Measurements from ENCODE around the gene FBXL12. TPM values are rescaled to one million over a fixed set of nuclear protein-coding genes. Genes with fewer than 3 reads are reported as not detected.

FBXL12 gene
- total RNA-seq, 2 experiments from 2014 or later = 38.7 to 44.4 TPM

- H3K27ac ChIP-seq (ENCODE audit: low read depth, low read length, poor library complexity, severe bottlenecking) = no peak overlapping the region
- H4K20me1 ChIP-seq (ENCODE audit: insufficient read depth, low read length) = no peaks in the 10 kb centered on the region
- POLR2A ChIA-PET = no interaction called here
- no peaks in the 10 kb centered on the region for H3K9me2 ChIP-seq (ENCODE audit: insufficient read depth, low read length)
- no peak overlapping the region for H3K4me3 ChIP-seq (ENCODE audit: low read depth, low read length, poor library complexity, severe bottlenecking)
- no peak overlapping the region for H2AFZ ChIP-seq (ENCODE audit: low read length)
- intact Hi-C loops (cut with micrococcal nuclease; ENCODE audit: unreplicated experiment) = no loop called here
- H3K79me2 ChIP-seq (ENCODE audit: insufficient read depth, low read depth, low read length) = no peaks in the 10 kb centered on the region
- CTCF ChIA-PET (ENCODE audit: unreplicated experiment) = no interaction called here
- peaks cover 86% of the 10 kb centered on the region for H3K36me3 ChIP-seq (ENCODE audit: insufficient read depth, low read length)
- TF ChIP-seq CTCF (conservative IDR thresholded peaks at IDR 0.05; ENCODE audit: low read length) (no peak), EZH2phosphoT487 (IDR thresholded peaks at IDR 0.05; ENCODE audit: borderline replicate concordance, low read depth, low read length) (no peak)
- H3K9me3 ChIP-seq (ENCODE audit: low read length) = no peaks in the 10 kb centered on the region
- BruUV-seq (replicated peaks) = no TSS peak
- no peaks in the 10 kb centered on the region for H3K4me1 ChIP-seq (ENCODE audit: insufficient read depth, low read length, poor library complexity, severe bottlenecking)
- no peak for DNase-seq (ENCODE audit: low spot score)
- no peak overlapping the region for H3K4me2 ChIP-seq (ENCODE audit: low read length)
Measured at GRCh38 chr19:9842834-9843625, 24.2 kb upstream of the FBXL12 start.

GRCh38 chr19:9839415-9839814 lies 20.5 kb upstream of the FBXL12 start:
- Histone ChIP-seq H3K4me1 (ENCODE audit: insufficient read depth, low read length, poor library complexity, severe bottlenecking) (peaks cover 11% of the 10 kb centered on the region), H2AFZ (ENCODE audit: low read length) (no peak overlapping the region), H3K27ac (ENCODE audit: low read depth, low read length, poor library complexity, severe bottlenecking) (no peak overlapping the region), H4K20me1 (ENCODE audit: insufficient read depth, low read length) (no peaks in the 10 kb centered on the region), H3K9me3 (ENCODE audit: low read length) (no peaks in the 10 kb centered on the region), H3K4me3 (ENCODE audit: low read depth, low read length, poor library complexity, severe bottlenecking) (no peak overlapping the region), H3K9me2 (ENCODE audit: insufficient read depth, low read length) (no peaks in the 10 kb centered on the region), H3K4me2 (ENCODE audit: low read length) (no peak overlapping the region), H3K79me2 (ENCODE audit: insufficient read depth, low read depth, low read length) (peaks cover 15% of the 10 kb centered on the region), H3K36me3 (ENCODE audit: insufficient read depth, low read length) (peaks cover 69% of the 10 kb centered on the region)
- BruUV-seq (replicated peaks) = no TSS peak
- ChIA-PET CTCF (ENCODE audit: unreplicated experiment) (no interaction called here), POLR2A (interaction anchor here (0.6 to 0.9 kb wide), 4 partner anchors 12 to 257 kb away, joined by 3 to 4 read pairs (median 3); no protein-coding TSS in a partner anchor)
- TF ChIP-seq CTCF (conservative IDR thresholded peaks at IDR 0.05; ENCODE audit: low read length) = no peak
- no peak for TF ChIP-seq EZH2phosphoT487 (IDR thresholded peaks at IDR 0.05; ENCODE audit: borderline replicate concordance, low read depth, low read length)
- intact Hi-C loops (cut with micrococcal nuclease; ENCODE audit: unreplicated experiment) = no loop called here
- DNase-seq (ENCODE audit: low spot score) = no peak

GRCh38 chr19:9838324-9838723 lies 19.4 kb upstream of the FBXL12 start:
- Histone ChIP-seq H3K27ac (ENCODE audit: low read depth, low read length, poor library complexity, severe bottlenecking) (no peak overlapping the region), H3K9me3 (ENCODE audit: low read length) (no peaks in the 10 kb centered on the region), H4K20me1 (ENCODE audit: insufficient read depth, low read length) (no peaks in the 10 kb centered on the region), H3K36me3 (ENCODE audit: insufficient read depth, low read length) (peaks cover 58% of the 10 kb centered on the region), H3K9me2 (ENCODE audit: insufficient read depth, low read length) (no peaks in the 10 kb centered on the region), H3K4me3 (ENCODE audit: low read depth, low read length, poor library complexity, severe bottlenecking) (no peak overlapping the region), H3K79me2 (ENCODE audit: insufficient read depth, low read depth, low read length) (peaks cover 15% of the 10 kb centered on the region), H3K4me2 (ENCODE audit: low read length) (no peak overlapping the region), H3K4me1 (ENCODE audit: insufficient read depth, low read length, poor library complexity, severe bottlenecking) (peaks cover 17% of the 10 kb centered on the region), H2AFZ (ENCODE audit: low read length) (no peak overlapping the region)
- TF ChIP-seq CTCF (conservative IDR thresholded peaks at IDR 0.05; ENCODE audit: low read length) = no peak
- no peak for TF ChIP-seq EZH2phosphoT487 (IDR thresholded peaks at IDR 0.05; ENCODE audit: borderline replicate concordance, low read depth, low read length)
- ChIA-PET CTCF (ENCODE audit: unreplicated experiment) (no interaction called here), POLR2A (no interaction called here)
- BruUV-seq (replicated peaks) = no TSS peak
- DNase-seq (ENCODE audit: low spot score) = no peak
- intact Hi-C loops (cut with micrococcal nuclease; ENCODE audit: unreplicated experiment) = no loop called here

All from OCI-LY7 (cell line).